ENCODE results near the gene IVD.

- TF ChIP-seq, protein P1, sequence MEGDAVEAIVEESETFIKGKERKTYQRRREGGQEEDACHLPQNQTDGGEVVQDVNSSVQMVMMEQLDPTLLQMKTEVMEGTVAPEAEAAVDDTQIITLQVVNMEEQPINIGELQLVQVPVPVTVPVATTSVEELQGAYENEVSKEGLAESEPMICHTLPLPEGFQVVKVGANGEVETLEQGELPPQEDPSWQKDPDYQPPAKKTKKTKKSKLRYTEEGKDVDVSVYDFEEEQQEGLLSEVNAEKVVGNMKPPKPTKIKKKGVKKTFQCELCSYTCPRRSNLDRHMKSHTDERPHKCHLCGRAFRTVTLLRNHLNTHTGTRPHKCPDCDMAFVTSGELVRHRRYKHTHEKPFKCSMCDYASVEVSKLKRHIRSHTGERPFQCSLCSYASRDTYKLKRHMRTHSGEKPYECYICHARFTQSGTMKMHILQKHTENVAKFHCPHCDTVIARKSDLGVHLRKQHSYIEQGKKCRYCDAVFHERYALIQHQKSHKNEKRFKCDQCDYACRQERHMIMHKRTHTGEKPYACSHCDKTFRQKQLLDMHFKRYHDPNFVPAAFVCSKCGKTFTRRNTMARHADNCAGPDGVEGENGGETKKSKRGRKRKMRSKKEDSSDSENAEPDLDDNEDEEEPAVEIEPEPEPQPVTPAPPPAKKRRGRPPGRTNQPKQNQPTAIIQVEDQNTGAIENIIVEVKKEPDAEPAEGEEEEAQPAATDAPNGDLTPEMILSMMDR (IDR thresholded peaks at IDR 0.05), result no peak
- no peak for TF ChIP-seq POLR2A (IDR thresholded peaks at IDR 0.05)
Measured at GRCh38 chr15:40449275-40449674, 43.7 kb downstream of the IVD start.
